ENCODE data around the gene BANP. TPM values are rescaled to one million over a fixed set of nuclear protein-coding genes. Genes with fewer than 3 reads are reported as not detected.
"Not testable (repeated sequence)": the region's sequence is repeated elsewhere in the genome, so short reads cannot be mapped to it uniquely, and the experiment has no call there.

Gene BANP
- total and polyA plus RNA-seq, 4 experiments from 2014 or later = 10.7 to 72.7 (median 44.1) TPM

DNA sequence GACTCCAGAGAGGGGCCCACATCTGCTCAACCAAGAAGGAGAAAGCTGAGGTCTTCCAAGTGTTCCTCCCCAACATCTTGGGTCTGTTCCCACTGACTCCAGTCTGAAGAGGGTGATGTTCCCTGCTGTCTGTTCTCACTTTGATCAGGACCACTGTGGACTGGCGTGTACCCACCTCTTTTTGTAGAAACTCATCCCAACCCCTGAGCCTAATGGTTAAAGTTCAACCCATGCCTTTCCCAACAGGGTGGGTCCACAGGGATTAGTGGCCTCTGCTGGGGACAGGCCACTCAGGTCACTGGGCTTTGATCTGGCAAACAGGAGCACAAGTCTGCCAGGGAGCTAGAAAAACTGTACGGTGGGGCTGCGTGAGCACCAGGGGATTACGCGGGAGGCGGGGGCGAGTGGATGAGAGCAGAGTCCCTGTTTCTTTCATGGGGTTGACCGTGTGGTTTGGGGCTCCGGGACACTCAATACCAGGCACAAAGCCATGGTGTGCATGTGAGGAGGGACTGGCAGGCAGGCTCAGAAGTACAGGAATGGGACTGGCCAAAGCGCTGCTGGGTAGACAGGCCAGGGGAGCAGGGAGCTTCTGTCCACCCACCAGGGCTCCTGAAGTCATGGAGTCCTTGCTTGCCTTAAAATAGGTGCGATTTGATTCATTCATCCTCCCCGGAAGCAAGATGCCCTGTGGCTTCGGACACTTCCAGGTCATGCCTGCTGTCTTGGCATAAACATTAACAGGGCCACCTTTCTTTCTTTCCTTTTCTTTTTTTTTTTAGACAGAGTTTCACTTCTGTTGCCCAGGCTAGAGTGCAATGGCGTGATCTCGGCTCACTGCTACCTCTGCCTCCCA is 14.6 kb upstream of the BANP start, which contains the start of gene CA5A:
TSS of gene CA5A (minus strand) at position 155 of the 856 bp plus-strand sequence. CDS start at position 76, 79 bp downstream.
- H3K36me3 Mint-ChIP-seq = no peaks in the 10 kb centered on the region

DNA sequence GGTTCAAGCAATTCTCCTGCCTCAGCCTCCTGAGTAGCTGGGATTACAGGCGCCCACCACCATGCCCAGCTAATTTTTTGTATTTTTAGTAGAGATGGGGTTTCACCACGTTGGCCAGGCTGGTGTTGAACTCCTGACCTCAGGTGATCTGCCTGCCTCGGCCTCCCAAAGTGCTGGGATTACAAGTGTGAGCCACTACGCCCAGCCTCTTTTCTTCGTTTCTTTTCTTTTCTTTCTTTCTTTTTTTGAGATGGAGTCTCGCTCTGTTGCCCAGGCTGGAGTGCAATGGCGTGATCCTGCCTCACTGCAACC is 14.0 kb upstream of the BANP start:
- POLR2A ChIA-PET (ENCODE audit: partially characterized antibody) = not testable (repeated sequence)

More for the DNA sequence above, 14.6 kb upstream of the BANP start, which contains the start of gene CA5A:
- Histone ChIP-seq H3K9me3 (ENCODE audit: control insufficient read depth in 1 of 2, low read length in 2 of 2) (no peaks in the 10 kb centered on the region), H3K36me3 (ENCODE audit: insufficient read depth, low read length) (no peaks in the 10 kb centered on the region), H3K4me1 (ENCODE audit: insufficient read depth, low read length) (no peaks in the 10 kb centered on the region), H3K27ac (ENCODE audit: low read depth, low read length) (no peak within 1 kb of the TSS), H3K4me3 (ENCODE audit: low read length in 2 of 2) (no peak within 1 kb of the TSS), H3K27me3 (ENCODE audit: insufficient read depth, low read length) (no peaks in the 10 kb centered on the region)
- Mint-ChIP-seq H3K4me3 (no peak within 1 kb of the TSS), H3K4me1 (peaks cover 0 to 3% (median 0%) of the 10 kb centered on the region in 4 donors), H3K9me3 (peaks cover 0 to 2% (median 0%) of the 10 kb centered on the region in 8 donors), H3K27me3 (peaks cover 0 to 1% of the 10 kb centered on the region in 2 donors), H3K27ac (peak within 1 kb of the TSS in 1 of 7 donors; percentile 53)
- DNase-seq = no peak
- POLR2A ChIA-PET (ENCODE audit: partially characterized antibody) = no interaction called here
- CTCF ChIA-PET (ENCODE audit: partially characterized antibody) = no interaction called here
- intact Hi-C loops (cut with micrococcal nuclease) = no loop called here

DNA sequence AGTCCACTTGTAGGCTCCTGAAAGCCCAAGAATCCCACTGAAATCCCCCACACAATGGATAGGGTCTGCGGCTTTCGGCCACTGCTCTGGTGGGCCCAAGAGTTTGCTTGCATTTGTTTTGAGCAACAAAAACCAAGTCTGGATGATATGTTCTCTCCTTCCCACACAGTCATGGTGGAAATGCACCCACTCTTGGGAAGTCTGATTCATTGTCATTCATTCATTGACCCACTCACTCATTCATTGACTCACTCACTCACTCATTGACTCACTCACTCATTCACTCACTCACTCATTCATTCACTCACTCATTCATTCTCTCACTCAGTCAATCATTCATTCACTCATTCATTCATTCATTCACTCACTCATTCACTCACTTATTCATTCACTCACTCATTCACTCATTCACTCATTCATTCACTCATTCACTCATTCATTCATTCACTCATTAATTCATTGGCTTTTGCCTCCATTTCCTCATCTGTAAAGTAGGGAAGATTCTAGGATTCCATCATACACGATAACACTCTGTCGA is 12.8 kb upstream of the BANP start:
- H3K27ac Mint-ChIP-seq = peak overlapping the region in 1 of 7 donors; percentile 16
- H3K27me3 ChIP-seq (ENCODE audit: insufficient read depth, low read length) = no peaks in the 10 kb centered on the region
- H3K27ac ChIP-seq (ENCODE audit: low read depth, low read length) = no peak overlapping the region
- CTCF ChIA-PET (ENCODE audit: partially characterized antibody) = no interaction called here
- no peaks in the 10 kb centered on the region for H3K4me1 ChIP-seq (ENCODE audit: insufficient read depth, low read length)
- intact Hi-C loops (cut with micrococcal nuclease) = no loop called here
- no peaks in the 10 kb centered on the region for H3K36me3 ChIP-seq (ENCODE audit: insufficient read depth, low read length)
- H3K9me3 Mint-ChIP-seq = peaks cover 0 to 2% (median 0%) of the 10 kb centered on the region in 8 donors
- no peaks in the 10 kb centered on the region for H3K9me3 ChIP-seq (ENCODE audit: control insufficient read depth in 1 of 2, low read length in 2 of 2)
- POLR2A ChIA-PET (ENCODE audit: partially characterized antibody) = no interaction called here
- H3K4me1 Mint-ChIP-seq = peaks cover 0 to 3% (median 0%) of the 10 kb centered on the region in 4 donors
- no peak overlapping the region for H3K4me3 ChIP-seq (ENCODE audit: low read length in 2 of 2)
- DNase-seq = no peak
- H3K36me3 Mint-ChIP-seq = no peaks in the 10 kb centered on the region
- no peak overlapping the region for H3K4me3 Mint-ChIP-seq
- peaks cover 0 to 1% of the 10 kb centered on the region in 2 donors for H3K27me3 Mint-ChIP-seq

More for the DNA sequence above, 14.0 kb upstream of the BANP start:
- H3K27ac Mint-ChIP-seq; H3K27me3 ChIP-seq (ENCODE audit: insufficient read depth, low read length); H3K27ac ChIP-seq (ENCODE audit: low read depth, low read length); H3K4me3 Mint-ChIP-seq; DNase-seq; H3K27me3 Mint-ChIP-seq; H3K4me1 ChIP-seq (ENCODE audit: insufficient read depth, low read length); H3K36me3 Mint-ChIP-seq; H3K36me3 ChIP-seq (ENCODE audit: insufficient read depth, low read length); H3K4me3 ChIP-seq (ENCODE audit: low read length in 2 of 2); H3K4me1 Mint-ChIP-seq; H3K9me3 Mint-ChIP-seq; intact Hi-C loops (cut with micrococcal nuclease); H3K9me3 ChIP-seq (ENCODE audit: control insufficient read depth in 1 of 2, low read length in 2 of 2): not testable (repeated sequence)
- CTCF ChIA-PET (ENCODE audit: partially characterized antibody) = interaction anchor here (0.7 kb wide), 1 partner anchor 29 kb away, joined by 4 read pairs; no protein-coding TSS in a partner anchor

DNA sequence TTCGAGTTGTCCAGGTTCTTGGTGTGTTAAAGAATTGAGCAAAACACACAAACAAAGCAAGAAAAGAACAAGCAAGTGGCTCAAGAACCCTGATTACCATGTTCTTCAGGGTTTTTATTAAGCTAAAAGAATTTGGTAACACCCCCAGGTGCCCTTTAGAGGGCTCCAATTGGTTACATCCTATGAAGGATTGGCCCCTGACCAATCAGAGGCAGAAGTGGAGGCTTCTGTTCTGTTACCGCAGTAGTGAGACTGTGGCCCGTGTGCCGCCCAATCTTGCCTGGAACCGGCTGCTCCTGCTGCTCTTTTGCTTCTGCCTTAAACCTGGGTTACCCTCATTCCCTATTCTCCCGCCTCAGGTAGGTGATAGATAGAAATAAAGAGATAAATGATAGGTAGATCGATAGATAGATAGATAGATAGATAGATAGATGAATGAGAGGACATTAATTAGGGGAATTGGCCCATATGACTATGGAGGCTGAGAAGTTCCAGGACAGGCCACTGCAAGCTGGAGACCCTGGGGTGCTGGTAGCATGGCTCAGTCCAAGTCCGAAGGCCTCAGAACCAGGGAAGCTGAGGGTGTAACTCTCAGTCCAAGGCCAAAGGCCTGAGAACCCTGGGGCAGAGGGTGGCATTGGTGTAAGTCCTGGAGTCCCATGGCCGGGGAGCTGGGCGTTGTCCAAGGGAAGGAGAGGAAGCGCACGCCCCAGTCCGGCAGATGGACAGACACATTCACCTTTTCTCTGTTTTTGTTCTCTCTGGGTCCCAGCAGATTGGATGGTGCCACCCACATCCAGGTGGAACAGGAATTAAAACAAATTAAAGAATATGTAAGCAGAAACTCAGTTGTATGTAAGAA is 11.4 kb upstream of the BANP start:
- Mint-ChIP-seq H3K4me3 (no peak overlapping the region), H3K27me3 (peaks cover 0 to 1% of the 10 kb centered on the region in 2 donors), H3K36me3 (no peaks in the 10 kb centered on the region), H3K9me3 (peaks cover 0 to 2% (median 0%) of the 10 kb centered on the region in 8 donors), H3K4me1 (peaks cover 0 to 3% (median 0%) of the 10 kb centered on the region in 4 donors), H3K27ac (no peak overlapping the region)
- no peak overlapping the region for H3K4me3 ChIP-seq (ENCODE audit: low read length in 2 of 2)
- H3K27ac ChIP-seq (ENCODE audit: low read depth, low read length) = no peak overlapping the region
- H3K36me3 ChIP-seq (ENCODE audit: insufficient read depth, low read length) = no peaks in the 10 kb centered on the region
- H3K9me3 ChIP-seq (ENCODE audit: control insufficient read depth in 1 of 2, low read length in 2 of 2) = no peaks in the 10 kb centered on the region
- no peak for DNase-seq
- POLR2A ChIA-PET (ENCODE audit: partially characterized antibody) = no interaction called here
- CTCF ChIA-PET (ENCODE audit: partially characterized antibody) = no interaction called here
- no peaks in the 10 kb centered on the region for H3K27me3 ChIP-seq (ENCODE audit: insufficient read depth, low read length)
- no peaks in the 10 kb centered on the region for H3K4me1 ChIP-seq (ENCODE audit: insufficient read depth, low read length)
- intact Hi-C loops (cut with micrococcal nuclease) = no loop called here

DNA sequence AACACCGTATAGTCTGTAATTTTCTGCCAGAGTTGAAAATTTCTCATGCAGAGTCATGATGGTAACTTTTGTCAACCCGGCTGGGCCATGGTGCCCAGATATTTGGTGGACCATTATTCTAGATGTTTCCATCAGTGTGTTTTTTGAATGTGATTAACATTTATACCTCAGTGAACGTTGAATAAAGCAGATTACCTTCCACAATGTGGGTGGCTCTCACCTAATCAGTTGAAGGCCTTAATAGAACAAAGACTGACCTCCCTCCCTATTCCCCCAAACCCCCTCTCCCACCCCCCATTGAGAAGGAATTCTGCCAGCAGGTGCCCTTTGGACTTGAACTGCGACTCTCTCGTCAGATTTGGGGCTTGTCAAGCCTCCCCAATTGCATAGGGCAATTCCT is 8.6 kb upstream of the BANP start:
- Histone ChIP-seq H3K27me3 (ENCODE audit: insufficient read depth, low read length) (no peaks in the 10 kb centered on the region), H3K36me3 (ENCODE audit: insufficient read depth, low read length) (no peaks in the 10 kb centered on the region), H3K9me3 (ENCODE audit: control insufficient read depth in 1 of 2, low read length in 2 of 2) (no peaks in the 10 kb centered on the region), H3K4me3 (ENCODE audit: low read length in 2 of 2) (no peak overlapping the region), H3K27ac (ENCODE audit: low read depth, low read length) (no peak overlapping the region), H3K4me1 (ENCODE audit: insufficient read depth, low read length) (no peaks in the 10 kb centered on the region)
- H3K27ac Mint-ChIP-seq = no peak overlapping the region
- intact Hi-C loops (cut with micrococcal nuclease) = no loop called here
- H3K27me3 Mint-ChIP-seq = peaks cover 0 to 2% of the 10 kb centered on the region in 2 donors
- DNase-seq = no peak
- peaks cover 0 to 3% (median under 1%) of the 10 kb centered on the region in 4 donors for H3K4me1 Mint-ChIP-seq
- CTCF ChIA-PET (ENCODE audit: partially characterized antibody) = interaction anchor here (1.0 kb wide), 1 partner anchor 164 kb away, joined by 3 read pairs; no protein-coding TSS in a partner anchor
- H3K36me3 Mint-ChIP-seq = no peaks in the 10 kb centered on the region
- no peak overlapping the region for H3K4me3 Mint-ChIP-seq
- H3K9me3 Mint-ChIP-seq = peaks cover 0 to 2% (median 0%) of the 10 kb centered on the region in 8 donors
- POLR2A ChIA-PET (ENCODE audit: partially characterized antibody) = no interaction called here

DNA sequence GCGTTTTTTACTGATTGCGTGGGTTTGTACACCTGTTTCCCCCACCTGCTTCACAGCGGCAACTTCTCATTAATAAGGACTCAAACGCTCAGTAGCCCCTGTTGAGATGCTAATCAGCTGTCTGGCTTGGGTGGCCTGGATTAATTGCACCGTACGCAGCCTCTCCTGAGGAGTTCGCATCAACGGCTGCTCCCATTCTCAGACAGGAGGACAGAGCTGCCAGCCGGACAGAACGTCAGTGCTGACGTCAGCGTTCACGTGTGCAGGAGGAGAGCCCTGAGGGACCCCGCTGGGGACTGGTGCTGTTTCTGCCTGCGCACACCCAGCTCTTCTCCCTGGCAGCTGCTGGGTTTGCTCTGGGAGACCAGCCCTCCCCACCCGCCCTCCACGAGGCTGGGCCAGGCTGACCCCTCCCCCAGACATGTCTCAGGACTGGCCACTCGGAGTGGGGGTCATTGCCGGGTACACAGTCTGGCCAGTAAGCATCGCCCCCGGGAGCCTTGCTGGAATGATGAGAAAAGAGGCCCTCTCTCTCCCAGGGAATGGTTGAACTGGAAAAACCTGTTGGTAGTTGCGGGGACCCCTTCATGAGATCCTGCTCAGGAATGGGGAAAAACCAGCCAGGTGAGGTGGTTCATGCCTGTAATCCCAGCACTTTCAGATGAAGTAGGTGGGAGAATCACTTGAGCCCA is 5.7 kb upstream of the BANP start:
- Mint-ChIP-seq H3K9me3 (peaks cover 0 to 2% (median 0%) of the 10 kb centered on the region in 8 donors), H3K36me3 (no peaks in the 10 kb centered on the region), H3K27me3 (peaks cover 0 to 2% of the 10 kb centered on the region in 2 donors), H3K27ac (no peak overlapping the region), H3K4me1 (peaks cover 0 to 2% (median 2%) of the 10 kb centered on the region in 4 donors), H3K4me3 (peak overlapping the region in 4 of 8 donors; percentile 10 to 66 (median 26))
- DNase-seq = no peak
- Histone ChIP-seq H3K4me3 (ENCODE audit: low read length in 2 of 2) (no peak overlapping the region), H3K4me1 (ENCODE audit: insufficient read depth, low read length) (peaks cover 4% of the 10 kb centered on the region), H3K27ac (ENCODE audit: low read depth, low read length) (no peak overlapping the region), H3K9me3 (ENCODE audit: control insufficient read depth in 1 of 2, low read length in 2 of 2) (no peaks in the 10 kb centered on the region), H3K36me3 (ENCODE audit: insufficient read depth, low read length) (no peaks in the 10 kb centered on the region), H3K27me3 (ENCODE audit: insufficient read depth, low read length) (no peaks in the 10 kb centered on the region)
- CTCF ChIA-PET (ENCODE audit: partially characterized antibody) = no interaction called here
- POLR2A ChIA-PET (ENCODE audit: partially characterized antibody) = no interaction called here
- intact Hi-C loops (cut with micrococcal nuclease) = no loop called here

Measured in CD4-positive, alpha-beta memory T cell (primary cell).